ENCODE data around the gene OGFR.

GRCh38 chr20:62762376-62762775 lies 42.3 kb upstream of the OGFR start:
- TF ChIP-seq, protein P1, sequence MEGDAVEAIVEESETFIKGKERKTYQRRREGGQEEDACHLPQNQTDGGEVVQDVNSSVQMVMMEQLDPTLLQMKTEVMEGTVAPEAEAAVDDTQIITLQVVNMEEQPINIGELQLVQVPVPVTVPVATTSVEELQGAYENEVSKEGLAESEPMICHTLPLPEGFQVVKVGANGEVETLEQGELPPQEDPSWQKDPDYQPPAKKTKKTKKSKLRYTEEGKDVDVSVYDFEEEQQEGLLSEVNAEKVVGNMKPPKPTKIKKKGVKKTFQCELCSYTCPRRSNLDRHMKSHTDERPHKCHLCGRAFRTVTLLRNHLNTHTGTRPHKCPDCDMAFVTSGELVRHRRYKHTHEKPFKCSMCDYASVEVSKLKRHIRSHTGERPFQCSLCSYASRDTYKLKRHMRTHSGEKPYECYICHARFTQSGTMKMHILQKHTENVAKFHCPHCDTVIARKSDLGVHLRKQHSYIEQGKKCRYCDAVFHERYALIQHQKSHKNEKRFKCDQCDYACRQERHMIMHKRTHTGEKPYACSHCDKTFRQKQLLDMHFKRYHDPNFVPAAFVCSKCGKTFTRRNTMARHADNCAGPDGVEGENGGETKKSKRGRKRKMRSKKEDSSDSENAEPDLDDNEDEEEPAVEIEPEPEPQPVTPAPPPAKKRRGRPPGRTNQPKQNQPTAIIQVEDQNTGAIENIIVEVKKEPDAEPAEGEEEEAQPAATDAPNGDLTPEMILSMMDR (IDR thresholded peaks at IDR 0.05), result no peak
- TF ChIP-seq EZH2 (IDR thresholded peaks at IDR 0.05), result no peak
- TF ChIP-seq EZH2phosphoT487 (IDR thresholded peaks at IDR 0.05), result no peak

Measured in neural progenitor cell (in vitro differentiated cells).